K562 treated with DMSO at 1 percent for 24 hours (cell line): ENCODE data around the gene MUC4. TPM values are rescaled to one million over a fixed set of nuclear protein-coding genes. Genes with fewer than 3 reads are reported as not detected.

Experiments
- total RNA-seq: library from RNA; unstranded; fragments of 300-600 nt; gene quantifications from 2 replicates; pipeline ENCODE4 v1.2.3, GENCODE V29; 2022; ENCODE audit warnings: low read depth; ENCODE audit not compliant: insufficient read depth

The MUC4 gene, protein sequence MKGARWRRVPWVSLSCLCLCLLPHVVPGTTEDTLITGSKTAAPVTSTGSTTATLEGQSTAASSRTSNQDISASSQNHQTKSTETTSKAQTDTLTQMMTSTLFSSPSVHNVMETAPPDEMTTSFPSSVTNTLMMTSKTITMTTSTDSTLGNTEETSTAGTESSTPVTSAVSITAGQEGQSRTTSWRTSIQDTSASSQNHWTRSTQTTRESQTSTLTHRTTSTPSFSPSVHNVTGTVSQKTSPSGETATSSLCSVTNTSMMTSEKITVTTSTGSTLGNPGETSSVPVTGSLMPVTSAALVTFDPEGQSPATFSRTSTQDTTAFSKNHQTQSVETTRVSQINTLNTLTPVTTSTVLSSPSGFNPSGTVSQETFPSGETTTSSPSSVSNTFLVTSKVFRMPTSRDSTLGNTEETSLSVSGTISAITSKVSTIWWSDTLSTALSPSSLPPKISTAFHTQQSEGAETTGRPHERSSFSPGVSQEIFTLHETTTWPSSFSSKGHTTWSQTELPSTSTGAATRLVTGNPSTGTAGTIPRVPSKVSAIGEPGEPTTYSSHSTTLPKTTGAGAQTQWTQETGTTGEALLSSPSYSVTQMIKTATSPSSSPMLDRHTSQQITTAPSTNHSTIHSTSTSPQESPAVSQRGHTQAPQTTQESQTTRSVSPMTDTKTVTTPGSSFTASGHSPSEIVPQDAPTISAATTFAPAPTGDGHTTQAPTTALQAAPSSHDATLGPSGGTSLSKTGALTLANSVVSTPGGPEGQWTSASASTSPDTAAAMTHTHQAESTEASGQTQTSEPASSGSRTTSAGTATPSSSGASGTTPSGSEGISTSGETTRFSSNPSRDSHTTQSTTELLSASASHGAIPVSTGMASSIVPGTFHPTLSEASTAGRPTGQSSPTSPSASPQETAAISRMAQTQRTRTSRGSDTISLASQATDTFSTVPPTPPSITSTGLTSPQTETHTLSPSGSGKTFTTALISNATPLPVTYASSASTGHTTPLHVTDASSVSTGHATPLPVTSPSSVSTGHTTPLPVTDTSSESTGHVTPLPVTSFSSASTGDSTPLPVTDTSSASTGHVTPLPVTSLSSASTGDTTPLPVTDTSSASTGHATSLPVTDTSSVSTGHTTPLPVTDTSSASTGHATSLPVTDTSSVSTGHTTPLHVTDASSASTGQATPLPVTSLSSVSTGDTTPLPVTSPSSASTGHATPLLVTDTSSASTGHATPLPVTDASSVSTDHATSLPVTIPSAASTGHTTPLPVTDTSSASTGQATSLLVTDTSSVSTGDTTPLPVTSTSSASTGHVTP (N-terminal part only)
- total RNA-seq: 0.47 and 0.66 TPM in 2 replicates

DNA sequence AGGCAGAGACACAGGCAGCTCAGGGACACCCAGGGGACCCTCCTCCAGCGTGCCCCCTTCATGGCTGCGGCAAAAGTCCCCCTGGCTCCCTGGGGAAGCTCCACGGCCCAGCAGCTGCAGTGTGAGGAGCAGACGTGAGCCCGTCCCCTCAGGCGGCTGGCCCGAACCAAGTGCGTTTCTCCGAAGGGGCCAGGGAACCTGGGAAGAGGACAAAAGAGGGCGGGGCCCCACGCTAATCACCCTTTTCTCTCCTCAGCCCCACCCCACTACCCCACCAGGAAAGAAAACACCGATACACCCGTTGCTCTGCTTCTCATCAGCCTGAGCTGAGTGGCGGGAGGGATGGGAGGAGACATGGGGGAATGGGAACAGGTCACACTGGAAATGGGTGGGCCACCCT is at the start of gene MUC4:
TSS of gene MUC4 (minus strand) at position 174 of the 400 bp plus-strand sequence. CDS start at position 62, 112 bp downstream.

DNA sequence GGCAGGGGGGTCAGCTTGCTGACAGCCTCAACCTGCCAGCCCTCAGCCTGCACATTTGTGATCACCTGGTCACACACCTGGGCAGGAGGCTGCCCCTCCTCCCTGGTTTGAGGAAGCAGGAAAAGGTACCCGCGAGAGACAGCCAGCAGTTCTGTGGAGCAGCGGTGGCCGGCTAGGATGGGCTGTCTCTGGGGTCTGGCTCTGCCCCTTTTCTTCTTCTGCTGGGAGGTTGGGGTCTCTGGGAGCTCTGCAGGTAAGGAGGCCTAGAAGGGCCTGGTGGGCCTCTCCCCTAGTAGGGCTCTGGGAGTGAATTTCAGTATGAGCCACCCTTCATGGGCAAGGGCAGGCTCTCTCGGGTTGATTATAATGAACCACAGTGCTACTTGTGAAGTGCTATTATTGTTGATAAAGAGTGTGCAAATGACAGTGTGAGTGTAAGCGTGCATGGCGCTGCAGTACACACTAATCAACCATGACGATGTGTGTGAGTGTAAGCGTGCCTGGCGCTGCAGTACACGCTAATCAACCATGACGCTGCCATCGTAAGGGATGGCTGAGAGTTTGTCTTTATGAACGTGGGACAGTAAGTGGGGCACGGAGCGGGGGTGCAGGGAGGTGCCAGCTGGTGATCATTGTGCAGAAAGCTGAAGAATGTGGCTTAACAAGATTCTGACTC is 90.8 kb downstream of the MUC4 start, which contains the start of gene MUC20:
TSS of gene MUC20 (plus strand) at position 148 of the 676 bp plus-strand sequence. CDS start at position 178, 30 bp downstream.

Other genes with a start within 250 kb of the MUC4 start
- 1.6 TPM in 1 of 2 replicates, not detected in the other for gene APOD, start 228.0 kb downstream of the MUC4 start, total RNA-seq
- gene MUC20, start 91.0 kb downstream of the MUC4 start, total RNA-seq: 1.3 and 2.5 TPM in 2 replicates
- gene TNK2, start 96.6 kb upstream of the MUC4 start, total RNA-seq: 32.8 and 33.4 TPM in 2 replicates